NK-92 (cell line): ENCODE results near the gene DBNDD2.

Experiments
- DNase-seq: peaks from one replicate; lab custom pipeline; 2025; ENCODE audit not compliant: unreplicated experiment; lab: John Stamatoyannopoulos, UW

DBNDD2 gene

GRCh38 chr20:45445805-45446562 is 37.9 kb downstream of the DBNDD2 start:
- DNase-seq: no peak

GRCh38 chr20:45448270-45448669 is 40.2 kb downstream of the DBNDD2 start:
- no peak for DNase-seq

GRCh38 chr20:45449528-45449927 is 41.4 kb downstream of the DBNDD2 start:
- DNase-seq: no peak

GRCh38 chr20:45450097-45450818 is 42.2 kb downstream of the DBNDD2 start:
- no peak for DNase-seq

- no peak for DNase-seq
Observed at GRCh38 chr20:45452238-45452637, 44.1 kb downstream of the DBNDD2 start.

GRCh38 chr20:45452772-45453691 is 44.9 kb downstream of the DBNDD2 start:
- DNase-seq: no peak

- no peak for DNase-seq
Observed at GRCh38 chr20:45456632-45457031, 48.5 kb downstream of the DBNDD2 start.

GRCh38 chr20:45459606-45460005 is 51.5 kb downstream of the DBNDD2 start:
- DNase-seq: no peak
